H9 (cell line): ENCODE results near the gene B4GALNT2. TPM values are rescaled to one million over a fixed set of nuclear protein-coding genes. Genes with fewer than 3 reads are reported as not detected.
"Not testable (repeated sequence)": the region's sequence is repeated elsewhere in the genome, so short reads cannot be mapped to it uniquely, and the experiment has no call there.

Experiments
- DNase-seq: peaks from one replicate; pipeline ENCODE4 v3.0.0-alpha.2; 2017
- H2AFZ ChIP-seq: one replicate; pipeline ENCODE4 v1.6.1; 2013; ENCODE audit warnings: mild to moderate bottlenecking, low read length, control low read depth, moderate library complexity
- H2AK5ac ChIP-seq: 2 replicates; pipeline ENCODE4 v1.6.1; 2013; ENCODE audit warnings: low read length, control low read depth, mixed read lengths; ENCODE audit not compliant: insufficient read length
- H2BK120ac ChIP-seq: one replicate; pipeline ENCODE4 v1.6.1; 2013; ENCODE audit warnings: low read depth, mild to moderate bottlenecking, low read length, control low read depth, inconsistent platforms; ENCODE audit not compliant: poor library complexity, severe bottlenecking
- H2BK12ac ChIP-seq: 2 replicates; pipeline ENCODE4 v1.6.1; 2013; ENCODE audit warnings: low read length, control low read depth, mixed read lengths, low read depth; ENCODE audit not compliant: insufficient read length
- H2BK15ac ChIP-seq: 2 replicates; pipeline ENCODE4 v1.6.1; 2013; ENCODE audit warnings: low read depth, low read length, control low read depth
- H2BK20ac ChIP-seq: one replicate; pipeline ENCODE4 v1.6.1; 2013; ENCODE audit warnings: low read depth, mild to moderate bottlenecking, low read length, control low read depth, inconsistent platforms; ENCODE audit not compliant: poor library complexity, severe bottlenecking
- H2BK5ac ChIP-seq: 2 replicates; pipeline ENCODE4 v1.6.1; 2013; ENCODE audit warnings: low read length, control low read depth, mixed read lengths; ENCODE audit not compliant: insufficient read length
- H3K14ac ChIP-seq: 2 replicates; pipeline ENCODE4 v1.6.1; 2013; ENCODE audit warnings: low read length, control low read depth; ENCODE audit not compliant: insufficient read depth
- H3K18ac ChIP-seq: 2 replicates; pipeline ENCODE4 v1.6.1; 2013; ENCODE audit warnings: low read depth, mild to moderate bottlenecking, mixed read lengths, low read length, control low read depth; ENCODE audit not compliant: insufficient read length
- H3K23ac ChIP-seq: 2 replicates; pipeline ENCODE4 v1.6.1; 2013; ENCODE audit warnings: low read length, control low read depth, mixed read lengths, low read depth; ENCODE audit not compliant: insufficient read length
- H3K23me2 ChIP-seq: 2 replicates; pipeline ENCODE4 v1.6.1; 2013; ENCODE audit warnings: low read depth, mild to moderate bottlenecking, mixed read lengths, low read length, control low read depth; ENCODE audit not compliant: insufficient read length, poor library complexity, severe bottlenecking
- H3K27ac ChIP-seq: 2 replicates; pipeline ENCODE4 v1.5.1; 2013; ENCODE audit warnings: low read length, control low read depth, mixed read lengths, low read depth; ENCODE audit not compliant: insufficient read length
- H3K27me3 ChIP-seq: 2 replicates; pipeline ENCODE4 v1.6.1; 2013; ENCODE audit warnings: low read length, control low read depth, inconsistent platforms; ENCODE audit not compliant: insufficient read depth
- H3K4ac ChIP-seq: 2 replicates; pipeline ENCODE4 v1.6.1; 2013; ENCODE audit warnings: low read depth, mild to moderate bottlenecking, control low read depth, inconsistent platforms, low read length, moderate library complexity
- H3K4me1 ChIP-seq: 2 replicates; pipeline ENCODE4 v1.6.1; 2013; ENCODE audit warnings: low read length, control low read depth, inconsistent platforms; ENCODE audit not compliant: insufficient read depth
- H3K4me2 ChIP-seq: 2 replicates; pipeline ENCODE4 v1.6.1; 2013; ENCODE audit warnings: low read length, control low read depth, mixed read lengths; ENCODE audit not compliant: insufficient read length, insufficient read depth
- H3K56ac ChIP-seq: 2 replicates; pipeline ENCODE4 v1.6.1; 2013; ENCODE audit warnings: low read depth, mild to moderate bottlenecking, mixed read lengths, low read length, control low read depth; ENCODE audit not compliant: insufficient read length
- H3K79me1 ChIP-seq: 2 replicates; pipeline ENCODE4 v1.6.1; 2013; ENCODE audit warnings: low read depth, mild to moderate bottlenecking, moderate library complexity, low read length, control low read depth, inconsistent platforms; ENCODE audit not compliant: insufficient read depth, poor library complexity, severe bottlenecking
- H3K79me2 ChIP-seq: 2 replicates; pipeline ENCODE4 v1.6.1; 2013; ENCODE audit warnings: low read length, control low read depth, inconsistent platforms; ENCODE audit not compliant: insufficient read depth
- H3K9ac ChIP-seq: 2 replicates; pipeline ENCODE4 v1.6.1; 2013; ENCODE audit warnings: low read length, control low read depth, mixed read lengths; ENCODE audit not compliant: insufficient read length; ENCODE audit errors: extremely low read depth
- H3K9me3 ChIP-seq: one replicate; pipeline ENCODE4 v1.6.1; 2013; ENCODE audit warnings: low read depth, low read length, inconsistent platforms; ENCODE audit not compliant: control insufficient read depth
- H3T11ph ChIP-seq: one replicate; pipeline ENCODE4 v1.6.1; 2013; ENCODE audit warnings: mild to moderate bottlenecking, low read length, control low read depth, inconsistent platforms
- H4K20me1 ChIP-seq: one replicate; pipeline ENCODE4 v1.6.1; 2013; ENCODE audit not compliant: control insufficient read depth, insufficient read length, insufficient read depth
- H4K5ac ChIP-seq: 2 replicates; pipeline ENCODE4 v1.6.1; 2013; ENCODE audit warnings: low read depth, mild to moderate bottlenecking, mixed read lengths, low read length, control low read depth; ENCODE audit not compliant: insufficient read length
- H4K8ac ChIP-seq: replicated peaks from 2 replicates; pipeline ENCODE4 v1.6.1; 2013; ENCODE audit warnings: low read length, control low read depth, mixed read lengths, low read depth; ENCODE audit not compliant: insufficient read length
- H4K91ac ChIP-seq: 2 replicates; pipeline ENCODE4 v1.6.1; 2013; ENCODE audit warnings: low read depth, mild to moderate bottlenecking, moderate library complexity, mixed read lengths, low read length, control low read depth; ENCODE audit not compliant: insufficient read length
- H3K27ac Mint-ChIP-seq, 3 experiments: 2 replicates in 2 of 3; 3 replicates in 1 of 3; pipeline ENCODE4 v1.8.0; 2020 to 2021; ENCODE audit warnings: mixed read lengths in 3 of 3, mild to moderate bottlenecking in 1 of 3, moderate library complexity in 1 of 3
- H3K27me3 Mint-ChIP-seq: 2 replicates; pipeline ENCODE4 v1.8.0; 2021; ENCODE audit warnings: low read depth, mild to moderate bottlenecking, moderate library complexity, mixed read lengths
- H3K36me3 Mint-ChIP-seq, 3 experiments: 2 replicates in 2 of 3; 3 replicates in 1 of 3; pipeline ENCODE4 v1.8.0; 2020 to 2021; ENCODE audit warnings: low read depth in 3 of 3, mixed read lengths in 3 of 3; ENCODE audit not compliant: insufficient read depth in 1 of 3
- H3K4me1 Mint-ChIP-seq, 2 experiments: 2 replicates each; pipeline ENCODE4 v1.8.0; 2020; ENCODE audit warnings: mixed read lengths in 2 of 2
- H3K4me3 Mint-ChIP-seq, 2 experiments: 2 replicates in 1 of 2; 3 replicates in 1 of 2; pipeline ENCODE4 v1.8.0; 2020 to 2021; ENCODE audit warnings: mild to moderate bottlenecking in 2 of 2, mixed read lengths in 2 of 2, moderate library complexity in 1 of 2
- H3K9me3 Mint-ChIP-seq, 2 experiments: 2 replicates in 1 of 2; 3 replicates in 1 of 2; pipeline ENCODE4 v1.8.0; 2020; ENCODE audit warnings: mild to moderate bottlenecking in 2 of 2, mixed read lengths in 2 of 2, moderate library complexity in 1 of 2
- CTCF ChIP-seq: fragments of 200-600 bp; sonication (generic); conservative IDR thresholded peaks from 3 replicates; pipeline ENCODE4 v1.8.0; 2021; ENCODE audit warnings: antibody characterized with exemption, mild to moderate bottlenecking
- WGBS: extraction: QIAGEN DNeasy Blood & Tissue Kit; methylation state at CpG from one replicate; pipeline ENCODE4 v1.1.7; 2013; ENCODE audit warnings: missing lambda C conversion rate, low lambda C conversion rate, mixed read lengths; ENCODE audit not compliant: insufficient read length; ENCODE audit errors: extremely low coverage; 5-methylcytosine and 5-hydroxymethylcytosine counted together
- total RNA-seq: library from RNA; stranded (reverse); gene quantifications from 2 replicates; pipeline ENCODE4 v1.2.1, GENCODE V29; 2021

B4GALNT2 gene
- total RNA-seq, 1 experiment from 2014 or later = not detected

GRCh38 chr17:49183801-49184200 lies 51.2 kb downstream of the B4GALNT2 start:
- Histone ChIP-seq H3K9ac (no peak overlapping the region), H4K20me1 (no peaks in the 10 kb centered on the region), H2BK120ac (no peak overlapping the region), H2BK20ac (no peak overlapping the region), H2AFZ (no peak overlapping the region), H3K27ac (no peak overlapping the region), H3K9me3 (no peaks in the 10 kb centered on the region), H2BK12ac (no peak overlapping the region), H2BK5ac (no peak overlapping the region), H3K79me2 (no peaks in the 10 kb centered on the region), H3K4me1 (no peaks in the 10 kb centered on the region), H3K4ac (no peak overlapping the region), H3K79me1 (no peaks in the 10 kb centered on the region), H3K56ac (no peak overlapping the region), H2AK5ac (no peak overlapping the region), H3K14ac (no peak overlapping the region), H3T11ph (no peak overlapping the region), H4K91ac (no peak overlapping the region), H3K4me2 (no peak overlapping the region), H4K8ac (no peak overlapping the region), H3K23me2 (no peaks in the 10 kb centered on the region), H4K5ac (no peak overlapping the region), H2BK15ac (no peak overlapping the region), H3K23ac (no peak overlapping the region), H3K27me3 (no peaks in the 10 kb centered on the region), H3K18ac (no peak overlapping the region)
- no peak overlapping the region for H3K27ac Mint-ChIP-seq
- peaks cover 10 to 23% (median 13%) of the 10 kb centered on the region in 3 experiments for H3K36me3 Mint-ChIP-seq
- peaks cover 12% of the 10 kb centered on the region for H3K27me3 Mint-ChIP-seq
- peaks cover 0 to 2% of the 10 kb centered on the region in 2 experiments; a peak in 1 of 4 replicates for H3K4me1 Mint-ChIP-seq
- DNase-seq = no peak
- WGBS = no CpG with 5 or more reads among the region's 7 CpGs
- peaks cover 25 to 28% of the 10 kb centered on the region in 2 experiments for H3K9me3 Mint-ChIP-seq
- no peak for TF ChIP-seq CTCF
- no peak overlapping the region for H3K4me3 Mint-ChIP-seq

- not testable (repeated sequence) for H3T11ph ChIP-seq, H3K9ac ChIP-seq, H3K23me2 ChIP-seq, H3K27ac Mint-ChIP-seq, H3K27me3 ChIP-seq, H3K4me2 ChIP-seq, H2BK12ac ChIP-seq, H3K79me2 ChIP-seq, H3K14ac ChIP-seq, H4K91ac ChIP-seq, H2BK20ac ChIP-seq, H3K27ac ChIP-seq, H3K4ac ChIP-seq, H2AK5ac ChIP-seq, H3K4me1 ChIP-seq, H3K4me1 Mint-ChIP-seq, H3K9me3 ChIP-seq, DNase-seq, H2BK5ac ChIP-seq, H3K18ac ChIP-seq, H4K8ac ChIP-seq, H3K56ac ChIP-seq, H4K5ac ChIP-seq, H3K79me1 ChIP-seq, H2AFZ ChIP-seq, H2BK15ac ChIP-seq, H4K20me1 ChIP-seq, H3K4me3 Mint-ChIP-seq, H2BK120ac ChIP-seq, H3K23ac ChIP-seq
- peaks cover 12% of the 10 kb centered on the region for H3K27me3 Mint-ChIP-seq
- H3K9me3 Mint-ChIP-seq = peaks cover 25 to 28% of the 10 kb centered on the region in 2 experiments
- H3K36me3 Mint-ChIP-seq = peaks cover 10 to 23% (median 13%) of the 10 kb centered on the region in 3 experiments
Measured at GRCh38 chr17:49184522-49184921, 52.0 kb downstream of the B4GALNT2 start.
